ENCODE data around the gene ITPA.

The ITPA gene

DNA sequence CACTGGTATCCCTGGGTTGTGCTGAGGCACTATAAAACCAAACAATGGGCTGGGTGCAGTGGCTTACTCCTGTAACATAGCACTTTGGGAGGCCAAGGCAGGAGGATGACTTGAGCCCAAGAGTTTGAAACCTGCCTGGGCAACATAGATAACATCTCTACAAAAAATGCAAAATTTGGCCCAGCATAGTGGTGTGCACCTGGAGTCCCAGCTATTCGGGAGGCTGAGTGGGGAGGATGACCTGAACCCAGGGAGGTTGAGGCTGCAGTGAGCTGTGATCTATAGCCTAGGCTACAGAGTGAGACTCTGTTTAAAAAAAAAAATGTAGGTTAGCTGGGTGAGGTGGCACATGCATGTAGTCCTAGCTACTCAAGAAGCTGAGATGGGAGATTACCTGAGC, 37.4 kb downstream of the ITPA start:
- no peak for DNase-seq (ENCODE audit: low spot score)

DNA sequence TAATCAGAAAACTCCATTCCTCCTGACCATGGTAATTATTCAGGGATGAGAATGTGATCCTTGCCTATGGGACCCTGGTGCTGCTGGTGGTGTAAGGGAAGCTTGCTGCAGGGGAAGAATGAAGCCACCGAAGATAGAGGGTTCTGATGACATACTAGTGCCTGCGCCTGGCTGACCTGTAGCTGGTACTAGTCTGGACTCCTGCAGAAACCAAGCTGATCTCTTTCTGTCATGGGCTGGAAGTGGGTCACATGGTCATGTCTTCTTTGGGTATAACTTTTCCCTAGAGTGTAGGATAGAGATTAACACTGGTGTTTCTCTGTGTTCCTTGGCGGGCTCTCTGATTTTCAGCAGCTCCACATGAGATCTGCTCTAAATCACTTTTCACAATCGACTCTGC, 38.3 kb downstream of the ITPA start:
- DNase-seq (ENCODE audit: low spot score): no peak

DNA sequence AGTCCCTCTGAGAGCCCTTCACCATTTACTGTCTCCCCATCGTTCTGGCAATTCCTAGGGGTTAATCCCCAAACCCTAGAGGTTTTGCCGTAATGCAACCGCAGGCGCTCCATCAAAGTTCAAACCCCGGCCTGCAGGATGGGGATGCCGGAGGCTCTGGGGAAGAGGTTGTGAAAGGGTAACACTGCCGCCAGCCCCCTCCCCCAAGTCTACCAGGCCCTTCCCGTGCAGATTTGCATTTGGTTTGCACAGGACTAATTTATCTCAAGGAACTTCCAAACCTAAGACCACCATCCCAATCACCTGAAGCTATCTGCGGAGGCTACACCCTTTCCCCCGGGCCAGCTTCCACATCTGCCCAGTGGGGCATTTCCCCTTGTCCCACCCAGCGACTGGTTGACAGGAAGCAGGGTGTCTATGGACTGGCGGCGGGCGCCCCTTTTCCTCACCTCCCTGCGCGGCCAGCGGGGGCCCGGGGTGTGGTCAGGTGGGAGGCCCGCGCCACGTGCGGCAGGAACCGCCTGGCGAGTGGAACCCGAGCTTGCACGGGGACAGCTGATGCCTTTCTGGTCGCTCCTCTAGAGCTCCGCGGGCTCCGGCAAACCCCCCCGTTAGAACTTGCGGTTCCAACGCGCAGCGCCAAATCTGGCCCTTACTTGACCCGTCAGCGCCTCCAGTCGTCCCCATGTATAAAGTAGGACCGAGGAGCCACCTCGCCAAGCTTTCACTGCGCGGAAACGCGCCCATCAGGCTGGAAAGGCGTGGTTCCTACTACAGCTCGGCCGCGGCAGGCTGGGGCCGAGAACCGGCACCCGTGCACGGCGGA, 39.1 kb downstream of the ITPA start:
- no peak for DNase-seq (ENCODE audit: low spot score)

DNA sequence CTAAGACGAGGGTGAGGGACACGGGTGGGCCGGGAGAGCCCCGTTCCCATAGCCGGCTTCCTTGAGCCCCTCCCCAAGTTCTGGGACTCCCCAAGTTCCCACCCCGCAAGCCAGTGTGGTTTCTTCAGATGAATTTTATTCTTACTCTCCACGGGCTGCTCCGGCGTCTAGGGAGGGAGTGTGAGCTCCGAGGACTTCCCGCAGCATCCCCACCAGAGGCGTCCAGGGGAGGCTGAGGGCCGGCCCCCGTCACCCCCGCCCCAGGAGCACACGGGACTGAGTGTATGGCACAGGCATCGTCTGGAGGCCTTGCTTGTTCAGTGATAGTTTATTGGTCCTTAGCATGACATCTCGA, 39.7 kb downstream of the ITPA start:
- DNase-seq (ENCODE audit: low spot score): no peak

DNA sequence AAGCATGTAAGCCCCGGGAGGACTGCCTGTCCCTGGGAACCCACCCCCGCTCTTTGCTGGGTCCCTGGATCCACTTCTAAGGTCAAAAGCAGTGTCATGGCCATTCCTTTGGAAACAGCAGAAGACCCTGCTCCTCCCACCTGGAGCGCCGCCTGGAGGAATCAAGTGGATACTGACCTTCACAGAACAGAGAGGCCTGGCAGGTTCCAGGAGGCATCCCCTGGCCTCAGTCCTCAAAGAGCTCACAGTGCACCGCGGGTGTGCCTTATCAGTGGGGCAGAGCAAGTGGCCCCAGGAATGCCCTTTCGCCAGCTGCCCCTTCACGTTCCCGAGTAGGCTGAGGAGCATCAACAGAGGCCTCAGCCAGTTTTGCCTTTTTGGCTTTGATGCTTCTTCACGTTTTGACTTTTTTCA, 40.8 kb downstream of the ITPA start:
- peak; percentile 10 for DNase-seq (ENCODE audit: low spot score)

DNA sequence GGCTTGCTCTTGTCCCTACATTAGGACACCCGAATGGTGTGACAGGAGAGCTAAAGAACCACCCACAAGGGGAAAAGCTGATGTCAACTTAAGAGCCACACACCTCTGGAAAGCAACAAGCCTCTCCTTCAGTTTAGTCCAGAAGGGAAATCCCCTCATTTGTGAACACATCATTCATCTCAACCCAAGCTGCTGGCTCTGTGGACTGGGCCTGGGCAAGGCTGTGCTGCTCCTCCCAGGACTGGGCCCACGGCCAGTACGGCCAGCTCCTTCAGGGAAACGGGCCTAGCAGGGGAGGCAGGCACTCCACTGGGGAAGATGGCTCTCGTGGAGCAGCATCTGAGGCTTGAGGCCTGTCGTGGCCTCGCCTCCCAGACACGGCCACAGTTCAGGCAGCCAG, 42.5 kb downstream of the ITPA start:
- DNase-seq (ENCODE audit: low spot score): no peak

DNA sequence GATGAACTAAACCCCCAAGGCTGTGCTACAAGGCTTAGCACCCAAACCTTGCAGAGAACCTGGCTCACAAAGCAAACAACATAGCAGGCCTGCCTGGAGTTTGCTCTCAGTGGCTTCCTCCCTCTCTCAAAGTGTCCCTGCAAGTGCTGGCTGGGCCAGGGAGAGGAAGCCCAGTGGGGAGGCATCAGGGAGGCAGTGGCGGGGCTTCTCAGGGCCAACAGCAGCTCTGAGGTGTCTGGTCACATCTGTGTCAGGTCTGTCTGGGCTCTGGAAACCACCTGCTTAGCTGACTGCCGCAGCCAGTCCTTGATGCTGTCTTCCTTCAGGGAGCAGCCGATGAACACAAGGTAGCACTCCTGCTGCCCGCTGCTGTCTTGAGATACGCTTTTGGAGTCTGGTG, 46.4 kb downstream of the ITPA start:
- DNase-seq (ENCODE audit: low spot score): no peak

DNA sequence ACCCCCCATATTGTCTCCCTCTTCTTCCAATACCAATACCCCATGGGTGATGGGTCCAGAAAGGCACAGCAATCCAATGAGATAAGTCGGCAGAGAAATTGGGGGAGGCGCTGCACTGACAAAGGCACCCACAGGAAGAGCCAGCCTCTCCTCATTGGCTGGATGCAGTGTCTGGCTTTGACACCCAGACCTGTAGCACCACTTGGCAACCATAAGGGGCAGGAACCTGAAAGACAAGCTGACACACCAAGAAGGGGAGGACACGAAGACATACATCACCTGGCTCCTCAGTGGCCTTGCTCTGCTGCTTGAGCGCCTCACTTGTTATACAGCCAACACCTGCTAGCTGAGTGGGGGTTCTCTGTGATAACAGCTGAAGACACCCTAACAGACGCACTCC, 49.1 kb downstream of the ITPA start:
- DNase-seq (ENCODE audit: low spot score): no peak

DNA sequence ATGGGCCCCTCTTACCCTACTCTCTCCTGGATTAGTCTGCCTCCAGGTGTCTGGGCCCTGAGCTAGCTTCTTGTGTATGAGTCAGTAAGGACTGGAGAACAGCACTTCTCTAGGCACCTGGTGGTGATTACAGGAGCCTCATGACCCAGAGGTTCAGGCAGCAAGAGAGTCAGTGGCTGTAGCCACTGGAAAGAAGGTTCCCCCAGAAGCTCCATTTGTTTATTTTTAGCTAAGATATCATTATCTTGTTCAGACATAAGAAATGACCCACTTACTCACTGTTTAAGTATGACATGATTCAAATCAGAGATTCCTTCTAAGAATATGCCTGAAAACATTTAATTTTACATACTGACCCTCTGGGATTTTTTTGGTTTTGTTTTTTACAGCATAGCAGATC, 53.3 kb downstream of the ITPA start:
- DNase-seq (ENCODE audit: low spot score): no peak

DNA sequence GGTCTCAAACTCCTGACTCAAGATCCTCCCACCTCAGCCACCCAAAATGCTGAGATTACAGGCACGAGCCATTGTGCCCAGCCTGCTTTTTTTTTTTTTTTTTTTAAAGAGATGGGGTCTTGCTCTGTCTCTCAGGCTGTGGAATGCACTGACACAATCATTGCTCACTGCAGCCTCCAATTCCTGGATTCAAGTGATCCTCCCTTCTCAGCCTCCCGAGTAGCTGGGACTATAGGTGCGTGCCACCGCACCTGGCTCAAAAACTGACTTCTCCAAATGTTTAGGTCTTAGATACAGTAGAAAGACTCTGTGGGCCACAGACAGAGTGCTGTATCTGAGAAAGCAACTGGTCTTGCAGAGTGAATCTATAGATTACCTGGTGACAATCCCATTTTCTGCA, 60.8 kb downstream of the ITPA start:
- no peak for DNase-seq (ENCODE audit: low spot score)

DNA sequence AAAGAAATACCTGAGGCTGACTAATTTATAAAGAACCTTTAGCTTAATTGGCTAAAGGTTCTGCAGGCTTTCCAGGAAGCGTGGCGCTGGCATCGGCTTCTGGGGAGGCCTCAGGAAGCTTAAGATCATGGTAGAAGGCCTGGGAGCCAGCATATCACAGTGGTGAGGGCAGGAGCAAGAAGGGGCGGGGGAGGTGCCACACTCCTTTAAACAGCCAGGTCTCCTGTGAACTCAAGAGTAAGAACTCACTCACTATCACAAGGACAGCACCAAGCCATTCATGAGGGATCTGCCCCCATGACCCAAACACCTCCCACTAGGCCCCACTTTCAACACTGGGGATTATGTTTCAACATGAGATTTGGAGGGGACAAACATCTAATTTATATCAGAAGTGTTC, 64.1 kb downstream of the ITPA start:
- DNase-seq (ENCODE audit: low spot score): no peak

Data from COLO829 (cell line).